K562 (cell line): ENCODE data around the gene AQP11.

Experiments
- CTCF ChIP-seq, 3 experiments: IDR thresholded peaks in 2 of 3; conservative IDR thresholded peaks in 1 of 3; 2 replicates each; pipeline ENCODE4 v1.5.1; 2011 to 2012; ENCODE audit warnings: low read length in 3 of 3, mild to moderate bottlenecking in 3 of 3, control low read depth in 2 of 3, improper control_type of control experiment in 1 of 3, inconsistent platforms in 1 of 3, low read depth in 1 of 3, mixed read lengths in 1 of 3, moderate library complexity in 1 of 3; ENCODE audit not compliant: insufficient read depth in 2 of 3
- JUND ChIP-seq, 2 experiments: IDR thresholded peaks; 2 replicates in 1 of 2; 3 replicates in 1 of 2; pipeline ENCODE4 v1.6.1; 2011; ENCODE audit warnings: borderline replicate concordance in 2 of 2, low read depth in 2 of 2, low read length in 2 of 2, improper control_type of control experiment in 1 of 2, missing biosample characterization in 1 of 2, missing genetic modification characterization in 1 of 2, missing genetic modification reagents in 1 of 2
- MECOM ChIP-seq: fragments of 250-450 bp; sonication (Bioruptor Pico); IDR thresholded peaks from 2 replicates; pipeline ENCODE4 v1.8.0; 2022; ENCODE audit warnings: inconsistent platforms
- MXI1 ChIP-seq: IDR thresholded peaks from 2 replicates; pipeline ENCODE4 v1.6.1; 2011; ENCODE audit warnings: low read depth, mild to moderate bottlenecking, improper control_type of control experiment, low read length
- POLR3A ChIP-seq: IDR thresholded peaks from 2 replicates; pipeline ENCODE4 v1.6.1; 2011; ENCODE audit warnings: borderline replicate concordance, mild to moderate bottlenecking, moderate library complexity; ENCODE audit not compliant: insufficient read length, insufficient read depth; ENCODE audit errors: extremely low read depth
- SMAD1 ChIP-seq: fragments of 150-350 bp; IDR thresholded peaks from 2 replicates; pipeline ENCODE4 v1.6.1; 2014; ENCODE audit warnings: low read length, low read depth; ENCODE audit not compliant: partially characterized antibody
- SMARCC2 ChIP-seq: fragments of 450-650 bp; IDR thresholded peaks from 2 replicates; pipeline ENCODE4 v1.6.1; 2017; ENCODE audit warnings: antibody characterized with exemption, moderate library complexity, mild to moderate bottlenecking, low read depth
- TBL1XR1 ChIP-seq, 2 experiments: IDR thresholded peaks; 2 replicates each; pipeline ENCODE4 v1.6.1; 2012; ENCODE audit warnings: improper control_type of control experiment in 2 of 2, low read length in 2 of 2, mild to moderate bottlenecking in 1 of 2
- TF ChIP-seq, protein P1 (sequence below): sonication (generic); formaldehyde crosslinking; IDR thresholded peaks from 2 replicates; pipeline ENCODE4 v1.8.0; 2022; ENCODE audit warnings: missing genetic modification reagents, mild to moderate bottlenecking, borderline replicate concordance
- TF ChIP-seq, protein P2 (sequence below), 2 experiments: IDR thresholded peaks; 2 replicates each; pipeline ENCODE4 v1.6.1; 2012; ENCODE audit warnings: improper control_type of control experiment in 2 of 2, low read depth in 2 of 2, low read length in 2 of 2, borderline replicate concordance in 1 of 2

GRCh38 chr11:77598195-77598594, 8.4 kb downstream of the AQP11 start:
- TF ChIP-seq SMARCC2 (no peak), TBL1XR1 (IDR thresholded peaks at IDR 0.05; ENCODE audit: low read length in 2 of 2) (no peak), MXI1 (no peak), POLR3A (no peak), CTCF (IDR thresholded peaks at IDR 0.05 in 2 of 3, conservative IDR thresholded peaks at IDR 0.05 in 1 of 3; ENCODE audit: insufficient read depth in 2 of 3, low read depth in 1 of 3, low read length in 3 of 3) (no peak), MECOM (CRISPR knock-in tag) (no peak), SMAD1 (no peak), JUND (IDR thresholded peaks at IDR 0.05; ENCODE audit: borderline replicate concordance, low read depth, low read length) (no peak), JUND (tag; IDR thresholded peaks at IDR 0.05; ENCODE audit: borderline replicate concordance, low read depth, low read length) (no peak)
- TF ChIP-seq, protein P1, sequence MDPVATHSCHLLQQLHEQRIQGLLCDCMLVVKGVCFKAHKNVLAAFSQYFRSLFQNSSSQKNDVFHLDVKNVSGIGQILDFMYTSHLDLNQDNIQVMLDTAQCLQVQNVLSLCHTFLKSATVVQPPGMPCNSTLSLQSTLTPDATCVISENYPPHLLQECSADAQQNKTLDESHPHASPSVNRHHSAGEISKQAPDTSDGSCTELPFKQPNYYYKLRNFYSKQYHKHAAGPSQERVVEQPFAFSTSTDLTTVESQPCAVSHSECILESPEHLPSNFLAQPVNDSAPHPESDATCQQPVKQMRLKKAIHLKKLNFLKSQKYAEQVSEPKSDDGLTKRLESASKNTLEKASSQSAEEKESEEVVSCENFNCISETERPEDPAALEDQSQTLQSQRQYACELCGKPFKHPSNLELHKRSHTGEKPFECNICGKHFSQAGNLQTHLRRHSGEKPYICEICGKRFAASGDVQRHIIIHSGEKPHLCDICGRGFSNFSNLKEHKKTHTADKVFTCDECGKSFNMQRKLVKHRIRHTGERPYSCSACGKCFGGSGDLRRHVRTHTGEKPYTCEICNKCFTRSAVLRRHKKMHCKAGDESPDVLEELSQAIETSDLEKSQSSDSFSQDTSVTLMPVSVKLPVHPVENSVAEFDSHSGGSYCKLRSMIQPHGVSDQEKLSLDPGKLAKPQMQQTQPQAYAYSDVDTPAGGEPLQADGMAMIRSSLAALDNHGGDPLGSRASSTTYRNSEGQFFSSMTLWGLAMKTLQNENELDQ = no peak
- TF ChIP-seq, protein P2, sequence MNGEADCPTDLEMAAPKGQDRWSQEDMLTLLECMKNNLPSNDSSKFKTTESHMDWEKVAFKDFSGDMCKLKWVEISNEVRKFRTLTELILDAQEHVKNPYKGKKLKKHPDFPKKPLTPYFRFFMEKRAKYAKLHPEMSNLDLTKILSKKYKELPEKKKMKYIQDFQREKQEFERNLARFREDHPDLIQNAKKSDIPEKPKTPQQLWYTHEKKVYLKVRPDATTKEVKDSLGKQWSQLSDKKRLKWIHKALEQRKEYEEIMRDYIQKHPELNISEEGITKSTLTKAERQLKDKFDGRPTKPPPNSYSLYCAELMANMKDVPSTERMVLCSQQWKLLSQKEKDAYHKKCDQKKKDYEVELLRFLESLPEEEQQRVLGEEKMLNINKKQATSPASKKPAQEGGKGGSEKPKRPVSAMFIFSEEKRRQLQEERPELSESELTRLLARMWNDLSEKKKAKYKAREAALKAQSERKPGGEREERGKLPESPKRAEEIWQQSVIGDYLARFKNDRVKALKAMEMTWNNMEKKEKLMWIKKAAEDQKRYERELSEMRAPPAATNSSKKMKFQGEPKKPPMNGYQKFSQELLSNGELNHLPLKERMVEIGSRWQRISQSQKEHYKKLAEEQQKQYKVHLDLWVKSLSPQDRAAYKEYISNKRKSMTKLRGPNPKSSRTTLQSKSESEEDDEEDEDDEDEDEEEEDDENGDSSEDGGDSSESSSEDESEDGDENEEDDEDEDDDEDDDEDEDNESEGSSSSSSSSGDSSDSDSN (IDR thresholded peaks at IDR 0.05; ENCODE audit: borderline replicate concordance in 1 of 2, low read depth in 2 of 2, low read length in 2 of 2) = no peak
